NCI-H82 treated with DMSO at 0.1 percent for 48 hours (cell line): ENCODE data around the gene MAPK6.
"Not testable (repeated sequence)": the region's sequence is repeated elsewhere in the genome, so short reads cannot be mapped to it uniquely, and the experiment has no call there.

Source experiments
- DNase-seq: peaks from one replicate; lab custom pipeline; 2025; ENCODE audit not compliant: unreplicated experiment; lab: John Stamatoyannopoulos, UW

The MAPK6 gene

DNA sequence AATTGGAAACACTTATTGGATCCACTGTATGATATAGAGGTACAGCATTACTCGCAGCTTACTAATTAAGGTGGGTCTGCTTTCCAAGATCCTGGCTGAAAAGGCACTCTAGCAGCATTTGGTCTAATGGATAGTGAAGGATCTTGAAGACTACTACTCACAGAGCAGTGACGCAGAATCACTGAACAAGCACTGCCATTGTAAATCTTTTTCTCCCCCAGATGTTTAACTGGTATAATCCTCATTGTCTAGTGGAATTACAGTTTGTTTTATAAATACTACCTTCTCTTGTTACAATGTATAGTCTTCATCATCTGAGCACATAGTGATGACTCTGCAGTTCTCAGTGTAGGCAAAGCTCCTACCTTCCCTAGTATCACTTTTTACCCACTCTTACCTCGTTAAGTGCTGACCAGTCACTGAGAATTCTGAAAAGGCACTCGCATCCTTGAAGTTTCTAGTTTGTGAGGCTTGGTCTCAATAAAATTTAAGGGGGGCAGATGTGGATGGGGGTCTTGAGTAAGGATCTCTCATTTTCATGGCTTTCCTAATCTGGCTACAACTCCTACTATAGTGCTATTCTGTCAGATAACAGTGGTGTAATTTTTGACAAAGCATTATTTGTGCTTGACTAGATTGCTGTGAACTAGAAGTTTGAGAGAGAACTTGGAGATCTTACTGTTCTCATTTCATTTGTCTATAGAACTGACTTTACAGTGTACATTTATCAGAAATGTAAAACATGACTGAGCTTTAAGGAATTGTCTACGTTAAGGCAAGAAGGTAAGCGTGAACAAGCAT is 23.2 kb downstream of the MAPK6 start:
- DNase-seq = no peak

DNA sequence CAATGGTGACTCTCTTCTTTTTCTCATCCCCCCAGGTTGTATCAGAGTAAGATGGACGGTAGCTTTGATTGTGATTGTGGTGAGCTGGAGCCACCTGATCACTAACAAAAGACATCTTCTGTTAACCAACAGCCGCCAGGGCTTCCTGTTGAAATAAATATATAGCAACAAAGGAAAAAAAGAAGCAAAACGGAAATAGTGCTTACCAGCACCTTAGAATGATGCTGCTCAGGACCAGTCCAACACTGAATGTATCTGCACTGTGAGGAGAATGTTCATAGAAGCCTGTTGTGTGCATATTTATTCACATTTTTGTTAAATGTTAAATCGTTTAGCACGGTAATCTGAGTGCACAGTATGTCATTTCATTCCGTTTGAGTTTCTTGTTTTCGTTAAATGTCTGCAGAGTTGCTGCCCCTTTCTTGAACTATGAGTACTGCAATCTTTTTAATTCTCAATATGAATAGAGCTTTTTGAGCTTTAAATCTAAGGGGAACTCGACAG is 26.8 kb downstream of the MAPK6 start:
- not testable (repeated sequence) for DNase-seq

DNA sequence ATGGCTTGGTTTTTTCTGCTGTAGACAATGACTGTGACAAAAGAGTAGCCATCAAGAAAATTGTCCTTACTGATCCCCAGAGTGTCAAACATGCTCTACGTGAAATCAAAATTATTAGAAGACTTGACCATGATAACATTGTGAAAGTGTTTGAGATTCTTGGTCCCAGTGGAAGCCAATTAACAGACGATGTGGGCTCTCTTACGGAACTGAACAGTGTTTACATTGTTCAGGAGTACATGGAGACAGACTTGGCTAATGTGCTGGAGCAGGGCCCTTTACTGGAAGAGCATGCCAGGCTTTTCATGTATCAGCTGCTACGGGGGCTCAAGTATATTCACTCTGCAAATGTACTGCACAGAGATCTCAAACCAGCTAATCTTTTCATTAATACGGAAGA is 27.5 kb downstream of the MAPK6 start:
- DNase-seq = not testable (repeated sequence)

DNA sequence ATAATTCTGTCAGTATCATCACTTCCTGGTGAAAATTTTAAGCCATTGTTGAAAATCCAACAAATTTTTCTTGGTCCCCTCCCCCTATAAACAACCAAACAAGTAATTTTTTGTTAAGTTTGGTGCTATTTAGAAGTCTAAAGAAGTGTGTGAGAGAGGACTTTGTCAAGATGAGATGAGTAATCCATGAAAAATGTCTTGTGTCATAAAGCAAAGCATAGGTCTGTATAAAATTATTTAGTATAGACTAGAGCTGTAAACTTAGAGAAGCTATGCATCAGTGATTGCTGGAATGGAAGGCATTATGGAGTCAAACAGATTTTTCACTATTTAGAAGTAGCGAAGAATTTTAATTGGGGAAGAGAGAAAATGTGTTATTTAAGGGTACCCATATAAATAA is 31.4 kb downstream of the MAPK6 start:
- no peak for DNase-seq

DNA sequence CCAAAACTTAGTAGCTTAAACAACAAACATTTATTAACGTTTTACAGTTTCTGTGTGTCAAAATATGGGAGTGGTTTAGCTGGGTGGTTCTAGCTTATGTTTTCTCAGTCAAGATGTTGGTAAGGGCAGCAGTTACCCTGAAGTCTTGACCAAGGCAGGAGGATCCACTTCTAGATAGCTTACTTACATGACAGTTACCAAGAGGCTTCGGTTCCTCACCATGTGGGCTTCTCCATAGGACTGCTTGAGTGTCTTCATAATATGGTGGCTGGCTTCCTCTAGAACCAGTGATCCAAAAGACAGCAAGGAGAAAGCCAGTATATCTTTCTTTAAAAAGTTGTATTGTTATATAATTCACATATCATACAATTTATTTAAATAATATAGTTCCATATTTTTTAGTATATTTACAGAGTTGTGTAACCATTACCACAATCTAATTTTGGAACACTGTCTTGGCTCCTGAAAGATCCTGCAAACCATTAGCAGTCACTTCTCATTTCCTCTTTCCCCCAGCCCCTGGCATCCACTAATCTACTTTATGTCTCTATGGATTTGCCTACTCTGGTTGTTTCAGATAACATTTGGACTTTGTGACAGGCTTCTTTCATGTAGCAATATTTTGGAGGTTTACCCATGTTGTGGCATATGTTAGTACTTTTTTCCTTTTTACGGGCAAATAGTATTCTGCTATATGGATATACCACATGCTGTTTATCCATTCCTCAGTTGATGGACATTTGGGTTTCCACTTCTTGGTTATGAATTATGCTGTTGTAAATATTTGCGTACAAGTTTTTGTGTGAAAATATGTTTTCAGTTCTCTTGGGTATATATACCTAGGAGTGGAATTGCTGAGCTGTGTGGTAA is 33.3 kb downstream of the MAPK6 start:
- DNase-seq = no peak

DNA sequence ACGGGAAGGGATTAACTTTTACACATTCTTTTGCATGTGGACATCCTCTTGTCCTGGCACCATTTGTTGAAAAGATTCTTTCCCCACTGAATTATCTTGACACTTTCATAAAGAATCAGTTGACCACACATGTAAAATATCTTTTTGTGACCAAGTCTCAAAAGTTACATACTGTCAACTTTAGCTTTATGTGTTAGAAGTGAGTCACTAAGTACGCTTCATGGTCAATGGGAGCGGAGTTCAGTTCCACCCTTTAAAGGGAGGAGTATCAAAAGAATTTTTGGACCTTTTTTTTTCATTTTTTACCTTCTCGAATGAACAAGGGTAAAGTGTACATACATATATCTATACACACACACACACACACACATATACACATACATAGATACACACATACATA is 35.4 kb downstream of the MAPK6 start:
- DNase-seq = no peak

DNA sequence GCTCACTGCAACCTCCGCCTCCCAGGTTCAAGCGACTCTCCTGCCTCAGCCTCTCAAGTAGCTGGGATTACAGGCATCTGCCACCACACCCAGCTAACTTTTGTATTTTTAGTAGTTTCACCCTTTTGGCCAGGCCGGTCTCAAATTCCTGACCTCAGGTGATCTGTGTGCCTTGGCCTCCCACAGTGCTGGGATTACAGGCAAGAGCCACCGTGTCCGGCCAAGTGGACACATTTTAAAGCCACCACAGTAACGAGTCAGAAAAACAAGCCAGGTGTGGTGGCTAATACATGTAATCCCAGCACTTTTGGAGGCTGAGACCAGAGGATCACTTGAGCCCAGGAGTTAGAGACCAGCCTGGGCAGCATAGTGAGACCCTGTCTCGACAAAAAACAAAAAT is 35.8 kb downstream of the MAPK6 start:
- not testable (repeated sequence) for DNase-seq

DNA sequence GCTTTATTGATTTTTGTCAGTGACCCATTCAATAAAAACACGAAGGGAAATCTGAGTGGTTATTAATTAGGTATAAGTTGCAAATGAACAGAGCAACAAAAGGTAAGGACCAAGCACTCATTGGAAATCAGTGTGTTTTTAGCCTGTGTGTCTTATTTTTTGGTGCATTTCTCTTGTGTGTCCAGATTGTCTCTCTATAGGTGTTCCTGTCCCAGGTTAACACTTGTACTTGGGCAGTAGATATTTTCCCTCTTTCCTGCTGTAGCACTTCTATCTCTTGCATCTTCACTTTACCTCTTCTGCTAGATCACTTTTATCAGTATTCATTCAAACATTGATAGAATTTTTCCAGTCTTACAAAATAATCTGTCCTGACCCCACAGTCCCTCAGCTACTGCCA is 37.0 kb downstream of the MAPK6 start:
- DNase-seq = no peak

DNA sequence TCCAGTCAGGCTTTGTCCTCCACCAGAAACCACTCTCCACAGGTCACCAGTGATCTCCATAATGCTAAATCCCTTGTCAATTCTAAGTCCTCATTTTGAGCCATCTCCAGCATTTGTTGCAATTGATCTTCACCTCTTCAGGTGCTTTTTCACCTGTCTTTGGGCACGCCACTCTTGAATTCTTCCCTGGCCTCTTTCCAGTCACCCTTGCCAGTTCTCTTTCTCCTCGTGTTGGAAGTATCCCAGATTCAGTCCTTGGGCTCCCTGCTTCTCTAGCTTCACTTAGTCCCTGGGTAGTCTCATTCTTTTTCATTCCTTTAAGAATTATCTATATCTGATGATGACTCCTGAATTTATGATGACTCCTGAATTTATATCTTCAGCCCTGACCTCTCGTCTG is 37.5 kb downstream of the MAPK6 start:
- no peak for DNase-seq

DNA sequence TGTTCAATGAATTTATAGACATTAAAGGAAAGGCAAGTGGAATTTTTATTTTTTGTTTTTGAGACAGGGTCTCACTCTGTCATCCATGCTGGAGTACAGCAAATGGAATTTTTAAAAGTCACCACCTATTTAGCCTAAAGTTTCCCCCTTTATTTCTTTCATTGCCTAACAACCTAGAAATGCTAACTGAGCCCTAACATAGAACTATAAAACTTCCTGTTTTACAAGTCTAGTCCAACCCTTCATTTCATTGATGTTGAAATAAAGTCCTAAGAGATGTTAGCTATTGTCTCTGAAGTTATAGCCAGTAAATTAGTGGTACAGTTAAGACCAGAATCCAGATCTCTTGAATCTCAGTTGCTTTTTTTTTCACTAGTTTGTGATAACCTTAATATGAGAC is 39.0 kb downstream of the MAPK6 start:
- no peak for DNase-seq

DNA sequence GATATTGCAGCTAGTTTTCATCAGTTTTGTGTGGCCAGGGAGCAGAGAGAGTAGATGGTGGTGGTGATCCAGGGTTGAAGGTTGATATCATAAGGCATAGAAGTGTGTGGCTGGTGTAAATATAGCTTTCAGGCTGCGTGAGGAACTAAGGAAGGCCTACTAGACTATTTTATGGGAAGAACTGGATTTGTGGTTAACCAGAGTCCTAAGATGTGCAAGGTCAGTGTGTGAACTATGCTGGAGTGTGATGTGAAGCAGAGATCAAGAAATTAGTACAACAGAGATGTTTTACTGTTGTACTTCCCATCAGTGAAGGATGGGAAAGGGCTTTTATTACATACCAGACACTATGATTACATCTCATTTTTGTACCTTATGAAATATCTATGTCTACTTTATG is 41.5 kb downstream of the MAPK6 start:
- no peak for DNase-seq

DNA sequence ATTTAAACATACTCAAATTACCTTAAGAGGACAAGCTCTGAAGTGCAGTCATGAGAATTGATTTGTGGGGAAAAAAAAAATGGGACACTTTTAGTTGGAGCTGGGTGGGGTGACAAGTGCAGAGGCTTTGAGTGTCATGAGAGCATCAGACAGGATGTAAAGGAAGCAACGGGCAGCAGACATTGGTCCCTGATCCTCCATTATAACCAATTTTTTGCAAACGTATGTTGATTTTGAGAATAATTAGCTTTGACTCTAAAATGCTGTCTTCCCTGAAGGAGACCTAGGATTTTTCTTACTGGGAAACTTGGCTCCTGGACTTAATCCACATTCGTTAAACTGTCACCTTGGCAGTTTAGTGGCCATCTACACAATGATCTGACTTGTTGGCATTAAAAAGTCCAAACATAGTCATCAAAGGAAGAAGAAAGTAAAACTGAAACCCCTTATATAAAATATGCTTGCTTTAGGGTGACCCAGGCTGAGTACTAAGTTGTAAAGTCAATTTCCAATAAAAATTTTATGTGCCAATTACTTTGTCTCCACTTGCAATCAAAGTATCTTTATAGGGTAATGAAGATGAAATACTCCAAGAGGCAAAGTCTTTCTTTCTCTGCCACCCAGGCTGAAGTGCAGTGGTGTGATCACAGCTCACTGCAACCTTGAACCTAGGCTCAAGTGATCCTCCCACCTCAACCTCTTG is 48.0 kb downstream of the MAPK6 start:
- no peak for DNase-seq

DNA sequence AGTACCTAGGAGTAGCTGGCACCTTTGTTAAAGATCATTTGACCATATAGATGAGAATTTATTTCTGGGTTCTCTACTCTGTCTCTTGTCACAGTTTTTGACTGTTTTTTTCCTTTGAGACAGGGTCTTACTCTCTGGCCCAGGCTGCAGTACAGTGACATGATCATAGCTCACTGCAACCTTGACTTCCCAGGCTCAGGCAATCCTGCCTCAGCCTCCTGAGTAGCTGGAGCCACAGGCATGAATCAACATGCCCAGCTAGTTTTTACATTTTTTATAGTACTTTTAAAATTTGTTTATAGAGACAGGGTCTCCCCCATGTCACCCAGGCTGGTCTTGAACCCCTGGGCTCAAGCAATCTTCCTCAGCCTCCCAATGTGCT is 48.5 kb downstream of the MAPK6 start:
- no peak for DNase-seq

DNA sequence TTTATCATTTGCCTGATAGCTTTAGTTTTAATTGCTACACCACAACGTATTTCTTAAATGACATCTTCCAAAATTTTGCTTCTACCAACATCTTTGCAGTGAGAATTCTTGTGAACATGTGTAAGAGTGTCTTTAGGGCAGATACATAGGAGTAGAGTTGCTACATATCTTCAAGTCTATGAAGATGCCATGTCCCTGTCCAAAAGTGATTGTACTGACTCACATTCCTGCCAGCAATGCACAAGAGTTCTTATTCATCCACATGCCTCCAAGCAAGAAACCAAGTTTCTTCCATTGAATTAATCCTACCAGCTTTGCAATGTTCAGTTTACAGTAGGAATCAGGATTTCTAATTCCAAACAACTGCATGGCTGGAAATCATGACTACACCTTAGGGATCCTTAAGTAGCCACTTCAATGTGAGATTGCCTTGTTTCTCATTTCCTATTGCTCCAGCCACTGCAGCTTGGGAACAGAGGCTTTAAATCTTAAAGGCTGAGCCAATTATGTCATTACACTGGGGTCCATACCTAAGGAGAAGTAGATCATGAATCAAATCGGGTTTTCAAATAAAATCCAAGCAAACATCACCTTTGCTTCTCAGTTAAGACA is 49.1 kb downstream of the MAPK6 start:
- peak; percentile 47 for DNase-seq

DNA sequence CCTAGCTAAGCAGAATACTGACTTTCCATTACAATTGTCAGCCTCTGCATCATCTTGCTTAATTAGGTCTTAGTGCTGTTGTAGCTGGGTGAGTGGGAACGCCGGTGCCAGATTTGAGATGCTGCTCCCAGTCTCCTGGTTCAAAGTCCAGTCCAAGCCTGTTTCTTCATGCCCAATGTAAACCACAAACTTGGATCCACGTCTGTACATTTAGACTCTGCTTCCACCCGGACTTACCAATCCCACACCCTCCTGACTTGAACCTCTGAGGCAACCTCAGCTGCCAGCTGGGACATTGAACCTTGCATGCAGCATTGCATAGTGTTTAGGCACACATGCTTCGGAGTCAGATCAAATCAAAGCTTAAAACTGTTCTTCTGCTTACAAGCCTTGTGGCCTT is 50.5 kb downstream of the MAPK6 start:
- no peak for DNase-seq

DNA sequence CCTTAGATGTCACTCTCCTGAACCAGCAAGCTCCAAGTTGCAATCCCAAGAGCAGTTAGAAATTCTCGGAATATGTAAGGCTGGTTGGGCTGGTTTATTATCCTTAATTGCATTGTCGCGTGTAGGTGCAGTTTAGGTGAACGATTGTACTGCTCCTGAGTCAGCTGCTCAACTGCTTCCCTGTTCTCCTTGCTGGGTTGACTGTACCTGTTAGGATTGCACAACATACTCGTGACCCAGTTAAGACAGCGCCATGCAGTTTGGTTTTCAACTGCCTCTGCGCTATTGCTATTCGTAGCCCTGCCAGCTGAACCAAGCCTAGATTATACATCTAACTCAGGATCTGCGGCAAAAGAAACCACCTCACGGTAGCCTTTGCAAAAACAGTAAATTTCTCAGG is 52.6 kb downstream of the MAPK6 start:
- DNase-seq = no peak

DNA sequence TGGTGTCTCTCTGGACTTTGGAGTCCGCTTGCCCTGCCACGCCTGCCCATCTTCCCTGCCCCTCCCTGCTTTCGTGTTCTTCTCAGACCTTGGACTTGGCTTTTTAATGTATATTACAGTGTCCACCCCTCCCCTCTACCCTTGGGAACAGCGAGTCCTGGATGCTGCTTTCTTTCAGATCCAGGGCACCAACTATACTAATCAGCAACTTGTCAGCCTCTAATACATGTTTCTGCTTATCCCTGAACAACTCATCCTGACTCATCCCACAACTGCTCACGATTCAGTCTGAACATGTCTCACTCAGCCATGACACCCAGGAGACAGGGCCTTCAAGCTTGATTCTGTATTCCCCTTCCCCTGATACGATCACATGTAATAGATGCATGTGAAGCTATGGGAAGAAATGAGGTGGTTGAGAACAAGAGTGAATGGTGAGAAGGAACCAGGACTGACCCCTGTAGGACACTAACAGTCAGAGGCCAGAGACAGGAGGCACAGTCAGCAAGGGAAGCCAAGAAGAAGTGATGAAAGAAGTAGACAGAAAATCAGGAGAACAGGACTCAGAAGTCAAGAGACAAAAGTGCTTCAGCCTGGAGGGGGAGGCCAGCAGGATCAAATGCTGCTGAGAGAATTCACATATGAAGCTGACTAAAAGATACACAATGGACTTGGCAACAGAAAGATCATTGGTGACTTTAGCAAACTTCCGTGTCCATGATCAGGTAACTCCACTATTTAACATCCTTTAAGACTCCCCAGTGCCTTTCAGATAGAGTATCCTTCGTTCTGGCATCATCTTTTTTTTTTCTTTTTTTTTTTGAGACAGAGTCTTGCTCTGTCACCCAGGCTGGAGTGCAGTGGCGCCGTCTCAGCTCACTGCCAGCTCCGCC is 58.1 kb downstream of the MAPK6 start:
- no peak for DNase-seq

DNA sequence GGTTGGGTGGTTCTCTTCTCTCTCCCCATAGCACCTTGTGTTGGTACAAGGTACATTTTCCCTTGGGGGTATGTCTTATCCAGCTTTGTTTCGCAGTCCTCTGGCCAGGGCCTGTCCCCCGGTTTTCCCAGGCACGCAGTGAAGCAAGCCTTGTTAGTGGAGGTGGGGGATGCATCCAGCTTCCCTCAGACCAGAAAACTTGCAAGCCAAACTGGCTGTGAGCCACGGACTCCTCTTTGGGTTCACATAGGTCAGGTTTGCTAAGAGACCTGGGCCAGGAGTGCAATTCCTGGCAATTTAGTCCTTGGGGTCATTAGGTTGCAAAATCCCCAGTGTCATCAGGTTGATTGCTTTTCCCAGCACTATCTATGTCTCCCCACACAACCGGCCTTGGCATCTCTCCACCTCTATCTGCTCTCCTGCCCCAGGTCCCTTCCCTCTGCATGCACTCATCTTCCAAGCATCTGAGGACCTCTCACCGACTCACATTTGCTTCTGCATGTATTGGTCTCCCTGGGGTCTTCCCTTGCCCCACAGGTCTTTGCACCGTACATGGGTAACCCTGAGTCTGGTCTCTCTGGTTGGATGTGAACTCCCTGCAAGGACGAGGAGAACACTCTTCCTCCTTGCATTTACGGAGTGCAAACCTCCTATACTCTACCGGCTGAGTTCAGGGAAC is 59.3 kb downstream of the MAPK6 start:
- no peak for DNase-seq

DNA sequence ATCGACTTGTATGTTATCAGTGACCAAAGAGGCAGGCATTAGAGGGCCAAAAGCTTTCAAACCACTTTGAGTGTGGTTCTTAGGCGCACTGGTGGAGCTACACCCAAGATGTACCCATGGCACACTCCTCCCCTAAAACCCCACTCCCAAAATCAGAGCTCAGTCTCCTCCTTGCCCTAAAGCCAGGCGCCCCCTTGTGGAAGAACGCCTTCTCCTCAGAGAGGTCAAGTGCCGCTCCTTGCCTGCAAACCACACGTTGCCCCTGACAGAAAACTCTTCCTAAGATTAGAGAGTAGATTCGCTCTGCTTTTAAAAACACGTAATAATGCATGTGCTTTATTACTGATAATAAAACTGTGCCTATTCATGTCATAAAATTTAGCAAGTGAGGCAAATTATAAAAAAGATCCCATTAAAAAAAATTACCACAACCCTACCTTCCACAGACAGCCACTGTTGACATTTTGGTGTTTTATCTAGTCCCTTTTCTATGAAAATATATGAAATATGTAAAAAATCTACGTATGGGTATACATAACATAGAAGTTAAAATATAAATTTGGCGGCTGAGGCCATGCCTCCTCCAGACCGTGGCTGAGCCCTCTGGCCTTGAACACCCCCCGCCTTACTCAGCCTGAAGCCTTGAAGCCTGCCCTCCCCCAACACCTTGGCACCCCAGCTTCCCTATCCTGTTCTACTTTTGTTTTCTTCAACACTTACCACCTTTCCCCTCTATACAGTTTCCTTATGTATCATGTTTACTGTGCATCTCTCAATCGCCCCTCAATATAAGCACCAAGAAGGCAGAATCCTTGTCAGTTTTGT is 60.1 kb downstream of the MAPK6 start:
- peak; percentile 15 for DNase-seq
